GM12878 (cell line): ENCODE data around the gene RANBP3. TPM values are rescaled to one million over a fixed set of nuclear protein-coding genes. Genes with fewer than 3 reads are reported as not detected.

ENCODE experiments used
- ASH2L ChIP-seq: fragments of 300-600, 200-600 bp; sonication (generic); IDR thresholded peaks from 2 replicates; pipeline ENCODE4 v1.6.1; 2017; ENCODE audit warnings: low read depth, mild to moderate bottlenecking, borderline replicate concordance
- ATF2 ChIP-seq: IDR thresholded peaks from 2 replicates; pipeline ENCODE4 v1.6.1; 2012; ENCODE audit warnings: low read length, inconsistent platforms
- ATF7 ChIP-seq: fragments of 450-650 bp; IDR thresholded peaks from 2 replicates; pipeline ENCODE4 v1.6.1; 2016; ENCODE audit warnings: low read depth, mild to moderate bottlenecking
- BMI1 ChIP-seq: fragments of 450-650 bp; IDR thresholded peaks from 2 replicates; pipeline ENCODE4 v1.6.1; 2016; ENCODE audit warnings: mild to moderate bottlenecking, moderate library complexity, borderline replicate concordance
- CTCF ChIP-seq, 3 experiments: IDR thresholded peaks in 2 of 3; conservative IDR thresholded peaks in 1 of 3; 2 replicates each; pipeline ENCODE4 v1.5.1; 2011; ENCODE audit warnings: low read depth in 3 of 3, low read length in 3 of 3, mild to moderate bottlenecking in 3 of 3, control low read depth in 2 of 3, moderate library complexity in 2 of 3, inconsistent platforms in 1 of 3, mixed read lengths in 1 of 3; ENCODE audit not compliant: control insufficient read depth in 2 of 3, insufficient read depth in 1 of 3; ENCODE audit errors: extremely low read depth in 1 of 3
- EED ChIP-seq: sonication (generic); IDR thresholded peaks from 2 replicates; pipeline ENCODE4 v1.6.1; 2016; ENCODE audit warnings: antibody characterized with exemption, low read depth
- GABPA ChIP-seq: IDR thresholded peaks from 2 replicates; pipeline ENCODE4 v1.6.1; 2014; ENCODE audit warnings: antibody characterized with exemption, low read depth, mild to moderate bottlenecking, inconsistent platforms
- IRF3 ChIP-seq: fragments of 450-650 bp; IDR thresholded peaks from 2 replicates; pipeline ENCODE4 v1.6.1; 2014; ENCODE audit warnings: mild to moderate bottlenecking
- KDM1A ChIP-seq: fragments of 200-600 bp; sonication (generic); IDR thresholded peaks from 2 replicates; pipeline ENCODE4 v1.6.1; 2016; ENCODE audit warnings: borderline replicate concordance
- MEF2A ChIP-seq: IDR thresholded peaks from 2 replicates; pipeline ENCODE4 v1.6.1; 2011; ENCODE audit warnings: low read depth, mild to moderate bottlenecking, low read length, moderate library complexity; ENCODE audit not compliant: insufficient read depth
- MXI1 ChIP-seq: fragments of 150-350 bp; IDR thresholded peaks from 2 replicates; pipeline ENCODE4 v1.6.1; 2011; ENCODE audit warnings: low read depth, mild to moderate bottlenecking, inconsistent platforms, low read length, improper control_type of control experiment
- NRF1 ChIP-seq: conservative IDR thresholded peaks from 2 replicates; pipeline ENCODE4 v1.6.1; 2011; ENCODE audit warnings: mild to moderate bottlenecking, low read depth, low read length, improper control_type of control experiment
- PML ChIP-seq: IDR thresholded peaks from 2 replicates; pipeline ENCODE4 v1.6.1; 2012; ENCODE audit warnings: low read length, inconsistent platforms
- RELB ChIP-seq: fragments of 450-650 bp; IDR thresholded peaks from 2 replicates; pipeline ENCODE4 v1.6.1; 2017; ENCODE audit warnings: low read depth, mild to moderate bottlenecking, moderate library complexity
- SKIL ChIP-seq: fragments of 450-650 bp; IDR thresholded peaks from 2 replicates; pipeline ENCODE4 v1.6.1; 2017; ENCODE audit warnings: mild to moderate bottlenecking, low read depth, inconsistent platforms; ENCODE audit not compliant: poor library complexity, severe bottlenecking
- SPI1 ChIP-seq: IDR thresholded peaks from 2 replicates; pipeline ENCODE4 v1.6.1; 2011; ENCODE audit warnings: low read depth, mild to moderate bottlenecking, low read length, moderate library complexity, borderline replicate concordance; ENCODE audit not compliant: insufficient read depth
- STAT3 ChIP-seq: IDR thresholded peaks from 2 replicates; pipeline ENCODE4 v1.6.1; 2011; ENCODE audit warnings: low read depth, low read length, improper control_type of control experiment
- SUZ12 ChIP-seq: fragments of 200-600 bp; sonication (generic); IDR thresholded peaks from one replicate; pipeline ENCODE4 v1.6.1; 2018; ENCODE audit warnings: antibody characterized with exemption, mild to moderate bottlenecking; ENCODE audit not compliant: unreplicated experiment
- YBX1 ChIP-seq: fragments of 450-650 bp; IDR thresholded peaks from 2 replicates; pipeline ENCODE4 v1.6.1; 2016; ENCODE audit warnings: antibody characterized with exemption
- ZNF622 ChIP-seq: fragments of 450-650 bp; IDR thresholded peaks from 2 replicates; pipeline ENCODE4 v1.6.1; 2017; ENCODE audit warnings: mild to moderate bottlenecking, inconsistent platforms
- ZSCAN29 ChIP-seq: fragments of 450-650 bp; IDR thresholded peaks from 2 replicates; pipeline ENCODE4 v1.6.1; 2017; ENCODE audit warnings: mild to moderate bottlenecking, moderate library complexity
- polyA plus RNA-seq, 11 experiments: library from polyadenylated mRNA; depleted of rRNA in 4 of 11; unstranded in 6 of 11; stranded (reverse) in 5 of 11; fragments of >200 nt; fragmentation: Nextera tagmentation in 4 of 11; fragmentation: Illumina TruSeq in 1 of 11; extraction: Ambion mirVana in 4 of 11; extraction: Trizol in 1 of 11; gene quantifications; 1 replicate in 1 of 11; 2 replicates in 10 of 11; pipeline versions ENCODE4 v1.2.1 to v1.2.3, GENCODE V29; 2011 to 2016; ENCODE audit warnings: inconsistent platforms in 2 of 11, missing spikeins in 2 of 11, low read depth in 1 of 11
- total RNA-seq, 4 experiments: library from RNA; depleted of rRNA in 3 of 4; stranded (reverse); fragments of >200 nt in 3 of 4; fragmentation: Illumina TruSeq in 1 of 4; extraction: Trizol in 1 of 4; gene quantifications; 2 replicates each; pipeline versions ENCODE4 v1.2.1 to v1.2.3, GENCODE V29; 2013 to 2021

RANBP3 gene
- total and polyA plus RNA-seq, 10 of the 15 experiments (the other 5 are each of a cell fraction or from before 2014, with no cell fraction given) = 1.1 to 81.6 (median 60.0) TPM

- TF ChIP-seq MEF2A (no peak), RELB (no peak), MXI1 (peak; percentile 80), PML (no peak), SKIL (no peak), SUZ12 (no peak), KDM1A (no peak), ASH2L (no peak), ZSCAN29 (0 out of 2 replicates have a peak, but pooled peaks have one; percentile 49), STAT3 (no peak), NRF1 (peak; percentile 72), CTCF (IDR thresholded peaks at IDR 0.05 in 2 of 3, conservative IDR thresholded peaks at IDR 0.05 in 1 of 3; ENCODE audit: control insufficient read depth in 2 of 3, extremely low read depth in 1 of 3, insufficient read depth in 1 of 3, low read depth in 3 of 3, low read length in 3 of 3) (no peak), EED (no peak), IRF3 (peak; percentile 70), BMI1 (no peak), ATF7 (no peak), YBX1 (no peak), ZNF622 (no peak), SPI1 (no peak), ATF2 (no peak), GABPA (no peak)
These were observed 73.4 kb downstream of the RANBP3 start, which contains the start of gene VMAC (continued) for GRCh38 chr19:5904352-5905113.
